Thymus (tissue), 11 donors: ENCODE results near the gene BRAP. TPM values are rescaled to one million over a fixed set of nuclear protein-coding genes. Genes with fewer than 3 reads are reported as not detected.
"Not testable (repeated sequence)": the region's sequence is repeated elsewhere in the genome, so short reads cannot be mapped to it uniquely, and the experiment has no call there.

Experiments used
- DNase-seq, 9 donors: peaks; one replicate each; pipeline ENCODE4 v3.0.0-alpha.2; 2013; ENCODE audit warnings: low spot score in 9 of 9, low read depth in 6 of 9, missing footprints in 1 of 9
- H3K27ac ChIP-seq, 2 donors: one replicate each; pipeline ENCODE4 v1.5.1; 2013; ENCODE audit warnings: control low read depth in 1 of 2, low read depth in 1 of 2, low read length in 1 of 2, mild to moderate bottlenecking in 1 of 2, moderate library complexity in 1 of 2
- H3K27me3 ChIP-seq, 2 donors: one replicate each; pipeline ENCODE4 v1.5.1; 2013; ENCODE audit warnings: low read length in 1 of 2; ENCODE audit not compliant: control insufficient read depth in 2 of 2, insufficient read depth in 1 of 2
- H3K36me3 ChIP-seq, 2 donors: one replicate each; pipeline ENCODE4 v1.5.1; 2013; ENCODE audit warnings: low read length in 1 of 2, mild to moderate bottlenecking in 1 of 2, moderate library complexity in 1 of 2; ENCODE audit not compliant: control insufficient read depth in 2 of 2, insufficient read depth in 2 of 2
- H3K4me1 ChIP-seq, 2 donors: one replicate each; pipeline ENCODE4 v1.5.1; 2013; ENCODE audit warnings: low read length in 2 of 2; ENCODE audit not compliant: control insufficient read depth in 2 of 2, insufficient read depth in 2 of 2
- H3K4me3 ChIP-seq, 2 donors: one replicate each; pipeline ENCODE4 v1.5.1; 2013; ENCODE audit warnings: low read length in 2 of 2, control low read depth in 1 of 2, mild to moderate bottlenecking in 1 of 2
- H3K9me3 ChIP-seq, 2 donors: one replicate each; pipeline ENCODE4 v1.5.1; 2013; ENCODE audit warnings: low read length in 1 of 2, mild to moderate bottlenecking in 1 of 2; ENCODE audit not compliant: control insufficient read depth in 2 of 2, insufficient read depth in 1 of 2
- WGBS: extraction: QIAGEN DNeasy Blood & Tissue Kit; methylation state at CpG from one replicate; pipeline ENCODE4 v1.1.7; 2013; 5-methylcytosine and 5-hydroxymethylcytosine counted together
- polyA plus RNA-seq: library from polyadenylated mRNA; stranded (reverse); fragments of 200-250 nt; gene quantifications from one replicate; pipeline ENCODE4 v1.2.3, GENCODE V29; 2013
- total RNA-seq: library from RNA; stranded (reverse); fragments of 120-200 nt; gene quantifications from one replicate; pipeline ENCODE4 v1.2.4, GENCODE V29; 2013
- donor health status: healthy.

Gene BRAP
- total and polyA plus RNA-seq, 2 donors: 11.3 to 18.2 TPM

- not testable (repeated sequence) for H3K27me3 ChIP-seq, H3K4me3 ChIP-seq, DNase-seq, H3K4me1 ChIP-seq, H3K9me3 ChIP-seq, H3K27ac ChIP-seq
- peaks cover 28 to 30% of the 10 kb centered on the region in 2 donors for H3K36me3 ChIP-seq
- 93% methylated on average over 10 of the region's 10 CpGs for WGBS
Observed at GRCh38 chr12:111719316-111719715, 33.6 kb upstream of the BRAP start.

GRCh38 chr12:111715279-111715678 is 29.5 kb upstream of the BRAP start:
- 98% methylated on average over 4 of the region's 4 CpGs for WGBS
- no peak for DNase-seq
- H3K36me3 ChIP-seq: peaks cover 34 to 45% of the 10 kb centered on the region in 2 donors
- no peaks in the 10 kb centered on the region for H3K27me3 ChIP-seq
- H3K9me3 ChIP-seq: no peaks in the 10 kb centered on the region
- no peak overlapping the region for H3K4me3 ChIP-seq
- H3K4me1 ChIP-seq: no peaks in the 10 kb centered on the region
- no peak overlapping the region for H3K27ac ChIP-seq

DNA sequence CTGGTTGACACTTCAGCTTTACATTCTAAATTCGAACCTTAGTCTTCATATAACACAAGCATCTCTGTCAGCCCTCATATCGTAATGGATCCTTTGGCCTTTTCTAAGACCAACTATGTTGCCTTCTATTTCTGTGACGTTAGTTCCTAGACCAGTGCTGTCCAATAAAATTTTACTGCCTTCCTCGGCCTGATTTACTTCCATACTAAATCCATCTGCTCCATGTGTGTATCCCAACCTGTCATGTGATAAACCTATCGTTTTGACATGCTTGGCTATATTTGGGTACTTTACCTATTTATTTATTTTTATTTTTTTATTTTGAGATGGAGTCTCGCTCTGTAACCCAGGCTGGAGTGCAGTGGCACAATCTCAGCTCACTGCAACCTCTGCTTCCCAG is 20.4 kb upstream of the BRAP start:
- peaks cover 49 to 53% of the 10 kb centered on the region in 2 donors for H3K36me3 ChIP-seq
- H3K4me1 ChIP-seq: no peaks in the 10 kb centered on the region
- WGBS: 99% methylated on average over 6 of the region's 6 CpGs
- H3K4me3 ChIP-seq: no peak overlapping the region
- no peaks in the 10 kb centered on the region for H3K9me3 ChIP-seq
- no peak for DNase-seq
- H3K27me3 ChIP-seq: no peaks in the 10 kb centered on the region
- H3K27ac ChIP-seq: no peak overlapping the region

- Histone ChIP-seq H3K27me3 (no peaks in the 10 kb centered on the region), H3K9me3 (no peaks in the 10 kb centered on the region), H3K4me1 (no peaks in the 10 kb centered on the region), H3K36me3 (peaks cover 45 to 54% of the 10 kb centered on the region in 2 donors), H3K27ac (no peak overlapping the region), H3K4me3 (no peak overlapping the region)
- 89% methylated on average over 5 of the region's 5 CpGs for WGBS
- DNase-seq: no peak
Observed at GRCh38 chr12:111705672-111706071, 19.9 kb upstream of the BRAP start.

- no peak overlapping the region for H3K27ac ChIP-seq
- WGBS: 97% methylated on average over 2 of the region's 2 CpGs
- no peak for DNase-seq
- H3K27me3 ChIP-seq: no peaks in the 10 kb centered on the region
- peaks cover 24 to 27% of the 10 kb centered on the region in 2 donors for H3K36me3 ChIP-seq
- H3K9me3 ChIP-seq: no peaks in the 10 kb centered on the region
- no peaks in the 10 kb centered on the region for H3K4me1 ChIP-seq
- H3K4me3 ChIP-seq: no peak overlapping the region
Observed at GRCh38 chr12:111699962-111700361, 14.2 kb upstream of the BRAP start.

DNA sequence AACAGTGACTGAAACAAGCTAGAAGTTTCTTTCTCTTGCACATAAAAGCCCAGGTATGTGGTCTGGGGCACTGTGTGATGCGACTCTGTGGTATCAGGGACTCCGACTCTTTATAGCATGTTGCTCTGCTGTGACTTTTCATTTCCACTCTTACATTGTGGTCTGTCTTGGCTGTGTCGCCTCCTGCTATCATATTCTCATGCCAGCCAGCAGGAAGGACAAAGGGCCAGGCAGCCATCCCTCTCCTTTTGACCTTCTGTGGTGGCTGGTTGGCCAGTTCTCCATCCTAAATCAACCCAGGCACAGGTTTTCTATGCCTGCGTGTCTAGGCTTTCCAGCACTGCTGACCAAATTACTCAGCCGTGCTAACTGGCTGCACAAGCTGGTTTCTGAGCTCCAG is 8.1 kb upstream of the BRAP start:
- no peak overlapping the region for H3K27ac ChIP-seq
- H3K4me1 ChIP-seq: no peaks in the 10 kb centered on the region
- H3K27me3 ChIP-seq: no peaks in the 10 kb centered on the region
- H3K9me3 ChIP-seq: no peaks in the 10 kb centered on the region
- no peak for DNase-seq
- H3K36me3 ChIP-seq: peaks cover 28 to 34% of the 10 kb centered on the region in 2 donors
- 98% methylated on average over 5 of the region's 5 CpGs for WGBS
- H3K4me3 ChIP-seq: no peak overlapping the region

DNA sequence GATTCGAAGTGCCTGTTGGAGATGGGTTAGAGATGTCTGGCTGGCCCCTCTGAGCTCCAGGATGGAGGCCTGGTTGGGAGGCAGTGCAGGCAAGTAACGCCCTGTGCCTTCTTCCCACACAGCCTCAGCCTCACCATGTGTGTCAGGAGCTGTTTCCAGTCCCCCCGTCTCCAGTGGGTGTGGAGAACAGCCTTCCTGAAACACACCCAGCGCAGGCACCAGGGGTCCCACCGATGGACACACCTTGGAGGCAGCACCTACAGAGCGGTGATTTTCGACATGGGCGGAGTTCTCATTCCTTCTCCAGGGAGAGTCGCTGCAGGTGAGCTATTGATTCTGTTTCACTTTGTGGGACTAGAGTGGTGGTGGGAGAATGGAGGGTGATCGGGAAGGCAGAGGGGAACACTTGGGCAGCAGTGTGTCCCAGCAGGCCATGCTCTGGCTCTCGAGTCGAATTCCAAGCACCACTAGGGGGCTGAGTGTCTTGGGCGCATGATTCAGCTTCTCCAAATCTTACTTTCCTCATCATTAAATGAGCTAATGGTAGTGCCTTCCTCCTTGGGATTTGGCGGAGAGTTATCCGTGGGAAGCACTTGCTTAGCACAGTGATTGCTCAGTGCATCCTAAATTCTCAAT is 6.9 kb upstream of the BRAP start:
- 98% methylated on average over 15 of the region's 15 CpGs for WGBS
- H3K4me1 ChIP-seq: no peaks in the 10 kb centered on the region
- no peaks in the 10 kb centered on the region for H3K9me3 ChIP-seq
- H3K36me3 ChIP-seq: peaks cover 27 to 33% of the 10 kb centered on the region in 2 donors
- DNase-seq: no peak
- no peak overlapping the region for H3K27ac ChIP-seq
- H3K27me3 ChIP-seq: no peaks in the 10 kb centered on the region
- H3K4me3 ChIP-seq: no peak overlapping the region

- Histone ChIP-seq H3K9me3 (no peaks in the 10 kb centered on the region), H3K27ac (no peak overlapping the region), H3K4me1 (peaks cover 4 to 5% of the 10 kb centered on the region in 2 donors), H3K4me3 (no peak overlapping the region), H3K27me3 (no peaks in the 10 kb centered on the region), H3K36me3 (peaks cover 27 to 33% of the 10 kb centered on the region in 2 donors)
- no peak for DNase-seq
- WGBS: 98% methylated on average over 3 of the region's 3 CpGs
Observed at GRCh38 chr12:111691262-111691661, 5.5 kb upstream of the BRAP start.

DNA sequence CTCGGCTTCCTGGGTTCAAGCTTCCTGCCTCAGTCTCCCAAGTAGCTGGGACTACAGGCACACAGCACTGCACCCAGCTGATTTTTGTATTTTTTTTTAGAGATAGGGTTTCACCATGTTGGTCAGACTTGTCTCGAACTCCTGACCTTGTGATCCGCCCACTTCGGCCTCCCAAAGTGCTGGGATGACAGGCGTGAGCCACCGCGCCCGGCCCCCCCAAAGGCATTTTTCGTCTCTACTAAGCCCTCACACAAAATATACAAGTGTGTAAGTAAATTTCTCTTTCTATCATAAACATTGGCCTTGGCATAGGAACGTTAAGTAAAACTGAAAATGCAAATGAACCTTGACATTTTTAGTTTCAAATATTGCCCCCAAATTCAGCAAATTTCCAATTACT is 2.2 kb upstream of the BRAP start:
- 98% methylated on average over 10 of the region's 10 CpGs for WGBS
- H3K9me3 ChIP-seq: no peaks in the 10 kb centered on the region
- no peaks in the 10 kb centered on the region for H3K27me3 ChIP-seq
- no peak overlapping the region for H3K4me3 ChIP-seq
- no peak for DNase-seq
- H3K27ac ChIP-seq: no peak overlapping the region
- peaks cover 10 to 17% of the 10 kb centered on the region in 2 donors for H3K4me1 ChIP-seq
- H3K36me3 ChIP-seq: peaks cover 7 to 12% of the 10 kb centered on the region in 2 donors
